ENCODE results near the gene PIP5K1C. TPM values are rescaled to one million over a fixed set of nuclear protein-coding genes. Genes with fewer than 3 reads are reported as not detected.

PIP5K1C gene
- total RNA-seq, 2 donors from 2014 or later = 16.6 to 30.7 TPM

DNA sequence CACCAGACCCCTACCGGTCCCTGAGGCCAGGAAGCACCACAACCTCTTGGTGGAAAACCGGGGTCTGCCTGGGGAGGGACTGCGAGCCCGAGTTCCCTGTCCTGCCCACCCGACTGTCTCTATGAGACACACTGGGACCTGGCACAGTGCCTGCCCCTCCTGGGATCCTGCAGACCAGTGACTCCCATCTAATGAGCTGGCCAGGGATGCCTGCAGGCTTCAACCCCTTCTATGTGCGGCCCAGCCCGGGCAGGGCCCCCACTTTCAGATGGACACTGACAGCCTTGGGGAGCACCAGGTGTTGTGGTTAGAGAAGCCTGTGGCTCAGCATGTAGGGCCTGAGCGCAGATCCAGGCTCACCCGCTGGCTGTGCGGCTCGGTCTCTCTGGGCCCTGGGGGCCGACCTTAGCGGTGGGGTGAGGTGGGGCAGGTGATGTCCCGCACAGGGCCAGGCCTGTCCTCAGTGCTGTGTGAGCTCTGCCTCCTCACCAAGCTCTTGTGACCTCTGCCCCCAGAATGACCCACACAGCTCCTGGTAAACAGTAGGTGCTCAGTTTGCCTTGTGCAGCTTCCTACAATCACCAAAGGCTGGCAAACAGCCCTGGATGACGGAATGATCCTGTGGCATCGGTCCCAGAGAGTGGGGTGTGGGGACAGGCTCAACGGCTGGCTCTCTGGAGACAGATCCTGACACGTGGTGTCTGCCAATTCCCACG lies 55.8 kb downstream of the PIP5K1C start:
- intact Hi-C loops (cut with DNase I) = no loop called here
- 79 to 100% methylated on average over 2 to 19 of the region's 19 CpGs for WGBS, 2 donors
- peaks cover 0 to 3% of the 10 kb centered on the region in 2 donors for H3K36me3 ChIP-seq (replicated peaks in 1 of 2; ENCODE audit: insufficient read depth in 1 of 2, low read depth in 2 of 2)
- ATAC-seq = no peak
- DNase-seq = peak in 1 of 4 donors; percentile 22
- H3K4me3 ChIP-seq = no peak overlapping the region
- no peak overlapping the region for H3K27ac ChIP-seq
- TF ChIP-seq, protein P1, sequence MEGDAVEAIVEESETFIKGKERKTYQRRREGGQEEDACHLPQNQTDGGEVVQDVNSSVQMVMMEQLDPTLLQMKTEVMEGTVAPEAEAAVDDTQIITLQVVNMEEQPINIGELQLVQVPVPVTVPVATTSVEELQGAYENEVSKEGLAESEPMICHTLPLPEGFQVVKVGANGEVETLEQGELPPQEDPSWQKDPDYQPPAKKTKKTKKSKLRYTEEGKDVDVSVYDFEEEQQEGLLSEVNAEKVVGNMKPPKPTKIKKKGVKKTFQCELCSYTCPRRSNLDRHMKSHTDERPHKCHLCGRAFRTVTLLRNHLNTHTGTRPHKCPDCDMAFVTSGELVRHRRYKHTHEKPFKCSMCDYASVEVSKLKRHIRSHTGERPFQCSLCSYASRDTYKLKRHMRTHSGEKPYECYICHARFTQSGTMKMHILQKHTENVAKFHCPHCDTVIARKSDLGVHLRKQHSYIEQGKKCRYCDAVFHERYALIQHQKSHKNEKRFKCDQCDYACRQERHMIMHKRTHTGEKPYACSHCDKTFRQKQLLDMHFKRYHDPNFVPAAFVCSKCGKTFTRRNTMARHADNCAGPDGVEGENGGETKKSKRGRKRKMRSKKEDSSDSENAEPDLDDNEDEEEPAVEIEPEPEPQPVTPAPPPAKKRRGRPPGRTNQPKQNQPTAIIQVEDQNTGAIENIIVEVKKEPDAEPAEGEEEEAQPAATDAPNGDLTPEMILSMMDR (IDR thresholded peaks at IDR 0.05) = no peak
- TF ChIP-seq POLR2A (IDR thresholded peaks at IDR 0.05) = no peak
- H3K27me3 ChIP-seq = no peaks in the 10 kb centered on the region
- no peaks in the 10 kb centered on the region for H3K9me3 ChIP-seq
- H3K4me1 ChIP-seq = no peaks in the 10 kb centered on the region

DNA sequence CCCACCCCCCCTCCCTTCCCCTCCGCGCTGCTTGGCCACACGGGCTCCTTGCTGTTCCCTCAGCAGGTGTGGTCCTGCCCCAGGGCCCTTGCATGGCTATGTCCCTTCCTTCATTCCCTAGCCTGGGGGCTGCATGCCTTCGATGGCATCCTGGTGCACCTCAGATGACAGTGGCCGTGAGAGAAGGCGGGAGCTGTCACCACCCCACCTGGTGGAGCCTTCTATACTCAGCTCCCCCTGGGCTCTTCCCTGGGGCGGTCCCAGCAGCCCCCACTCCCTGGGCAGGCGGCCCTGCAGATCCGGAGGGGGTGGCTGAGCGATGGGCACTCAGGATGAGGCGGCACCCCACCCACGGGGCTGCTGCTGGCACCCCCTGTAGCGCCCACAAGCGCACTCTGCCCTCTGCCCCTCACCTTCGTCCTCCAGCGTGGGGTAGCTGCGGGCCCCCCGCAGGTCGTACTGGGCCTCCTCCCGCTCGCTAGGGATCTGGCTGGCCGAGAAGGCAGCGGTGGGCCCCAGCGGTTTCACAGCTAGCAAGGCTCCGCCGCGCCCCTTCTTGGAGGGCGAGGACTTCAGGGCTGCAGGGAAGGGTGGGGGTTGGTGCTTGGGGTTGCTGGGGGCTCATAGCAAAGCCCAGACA lies 56.5 kb downstream of the PIP5K1C start:
- TF ChIP-seq, protein P1 (IDR thresholded peaks at IDR 0.05) = no peak
- Histone ChIP-seq H3K27me3 (no peaks in the 10 kb centered on the region), H3K4me1 (no peaks in the 10 kb centered on the region), H3K4me3 (no peak overlapping the region), H3K9me3 (no peaks in the 10 kb centered on the region), H3K27ac (no peak overlapping the region), H3K36me3 (replicated peaks in 1 of 2; ENCODE audit: insufficient read depth in 1 of 2, low read depth in 2 of 2) (peaks cover 0 to 3% of the 10 kb centered on the region in 2 donors)
- WGBS, 2 donors = 96 to 98% methylated on average over 6 to 22 of the region's 28 CpGs
- ATAC-seq (no peak), DNase-seq (no peak)
- intact Hi-C loops (cut with DNase I) = no loop called here

DNA sequence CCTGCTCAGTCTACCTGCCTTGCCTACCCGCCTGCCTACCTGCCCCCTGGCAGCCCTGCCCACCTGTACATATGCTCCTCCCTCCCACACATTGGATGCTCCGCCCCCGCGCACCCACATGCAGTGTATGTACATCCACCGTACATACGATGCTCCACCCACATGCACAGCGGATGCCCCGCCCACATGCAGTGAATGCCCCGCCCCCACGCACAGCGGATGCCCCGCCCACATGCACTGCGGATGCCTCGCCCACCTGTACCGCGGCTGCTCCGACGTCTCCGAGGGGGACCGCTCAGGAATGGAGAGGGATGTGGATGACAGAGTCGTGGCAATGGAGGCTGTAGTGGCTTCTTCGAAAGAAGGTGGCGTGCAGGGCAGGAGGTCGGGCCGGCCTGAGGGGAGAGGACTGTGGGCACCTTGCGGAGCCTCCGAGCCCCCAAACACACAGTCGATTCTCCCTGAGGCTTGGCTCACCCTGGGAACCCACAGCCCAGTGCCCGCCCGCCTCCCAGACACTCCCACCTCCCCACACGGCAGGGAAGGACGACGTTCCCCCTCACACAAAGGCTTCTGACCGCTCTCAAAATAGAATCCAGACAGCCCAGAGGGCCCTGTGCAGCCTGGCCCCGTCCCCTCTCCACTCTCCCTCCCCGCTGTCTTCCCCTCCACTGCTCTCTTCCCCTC lies 57.1 kb downstream of the PIP5K1C start:
- DNase-seq (no peak), ATAC-seq (no peak)
- no peak for TF ChIP-seq POLR2A (IDR thresholded peaks at IDR 0.05)
- TF ChIP-seq, protein P1 (IDR thresholded peaks at IDR 0.05) = no peak
- intact Hi-C loops (cut with DNase I) = no loop called here
- Histone ChIP-seq H3K27me3 (no peaks in the 10 kb centered on the region), H3K4me1 (no peaks in the 10 kb centered on the region), H3K9me3 (no peaks in the 10 kb centered on the region), H3K27ac (no peak overlapping the region), H3K36me3 (replicated peaks in 1 of 2; ENCODE audit: insufficient read depth in 1 of 2, low read depth in 2 of 2) (peaks cover 0 to 6% of the 10 kb centered on the region in 2 donors), H3K4me3 (no peak overlapping the region)
- WGBS, 2 donors = 90 to 94% methylated on average over 33 to 34 of the region's 36 CpGs

DNA sequence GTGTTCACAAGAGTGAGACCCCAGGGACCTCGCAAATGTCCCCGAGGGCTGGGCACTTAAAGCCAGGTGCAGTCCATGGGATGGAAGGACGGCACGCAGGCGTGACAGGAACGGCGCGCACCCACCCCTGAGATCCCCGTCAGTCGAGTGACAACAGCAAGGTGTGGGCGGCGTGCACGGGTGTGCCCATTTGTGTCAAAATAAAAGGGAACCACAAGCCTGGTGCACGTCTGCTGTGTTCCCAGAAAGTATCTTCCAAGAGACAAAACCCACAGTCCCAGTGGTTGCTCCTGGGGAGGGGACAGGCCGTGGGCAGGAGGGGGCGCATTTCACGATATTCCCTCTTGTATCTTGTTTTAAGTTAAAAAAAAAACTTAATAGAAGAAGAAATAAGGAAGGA lies 58.0 kb downstream of the PIP5K1C start:
- DNase-seq = no peak
- 86 to 93% methylated on average over 17 of the region's 17 CpGs for WGBS, 2 donors

More for the DNA sequence above, 58.0 kb downstream of the PIP5K1C start:
- H3K27ac ChIP-seq = no peak overlapping the region
- no peaks in the 10 kb centered on the region for H3K4me1 ChIP-seq
- no peaks in the 10 kb centered on the region for H3K9me3 ChIP-seq
- ATAC-seq = no peak
- no peak for TF ChIP-seq POLR2A (IDR thresholded peaks at IDR 0.05)
- TF ChIP-seq, protein P1 (IDR thresholded peaks at IDR 0.05) = no peak
- H3K36me3 ChIP-seq (replicated peaks in 1 of 2; ENCODE audit: insufficient read depth in 1 of 2, low read depth in 2 of 2) = peaks cover 0 to 8% of the 10 kb centered on the region in 2 donors
- intact Hi-C loops (cut with DNase I) = no loop called here
- no peaks in the 10 kb centered on the region for H3K27me3 ChIP-seq
- no peak overlapping the region for H3K4me3 ChIP-seq

Measured in body of pancreas (tissue), 4 donors.